ENCODE data around the gene CLIC6.

Gene CLIC6

GRCh38 chr21:34639882-34640788 lies 28.7 kb upstream of the CLIC6 start:
- CTCF ChIA-PET = interaction anchor here (0.6 to 2.0 kb wide), 3 partner anchors 9 to 278 kb away, joined by 3 to 5 read pairs (median 4); no protein-coding TSS in a partner anchor
- H3K27ac ChIP-seq (ENCODE audit: extremely low read depth, low read depth, low read length) = no peak overlapping the region
- no peak overlapping the region for H3K4me3 ChIP-seq (ENCODE audit: low read depth, low read length)
- POLR2A ChIA-PET = no interaction called here
- no peak for TF ChIP-seq ZNF639 (tag by site-specific recombination; IDR thresholded peaks at IDR 0.05)
- no peak for TF ChIP-seq ZNF704 (tag by site-specific recombination; IDR thresholded peaks at IDR 0.05)
- TF ChIP-seq ZEB2 (tag by site-specific recombination; IDR thresholded peaks at IDR 0.05) = no peak
- TF ChIP-seq ZNF513 (tag by site-specific recombination; IDR thresholded peaks at IDR 0.05) = no peak
- TF ChIP-seq ZNF2 (tag by site-specific recombination; IDR thresholded peaks at IDR 0.05) = no peak
- no peak for TF ChIP-seq GFI1B (tag by site-specific recombination; IDR thresholded peaks at IDR 0.05)
- TF ChIP-seq ZNF521 (tag by site-specific recombination; IDR thresholded peaks at IDR 0.05) = no peak
- no peak for TF ChIP-seq SP3 (tag by site-specific recombination; IDR thresholded peaks at IDR 0.05)
- TF ChIP-seq ZSCAN5A (tag by site-specific recombination; IDR thresholded peaks at IDR 0.05) = no peak
- H3K36me3 ChIP-seq (ENCODE audit: control insufficient read depth in 2 of 2, insufficient read depth in 1 of 2, low read length in 2 of 2) = no peaks in the 10 kb centered on the region
- no peaks in the 10 kb centered on the region for H3K4me1 ChIP-seq (ENCODE audit: control insufficient read depth, insufficient read depth, low read length)
- no peaks in the 10 kb centered on the region for H3K9me3 ChIP-seq (ENCODE audit: control insufficient read depth, insufficient read depth, low read depth, low read length)

- CTCF ChIA-PET = interaction anchor here (1.2 to 2.0 kb wide), 2 partner anchors 9 to 10 kb away, joined by 3 to 5 read pairs; no protein-coding TSS in a partner anchor
- POLR2A ChIA-PET = no interaction called here
- no peak overlapping the region for H3K4me3 ChIP-seq (ENCODE audit: low read depth, low read length)
- no peaks in the 10 kb centered on the region for H3K36me3 ChIP-seq (ENCODE audit: control insufficient read depth in 2 of 2, insufficient read depth in 1 of 2, low read length in 2 of 2)
- no peaks in the 10 kb centered on the region for H3K4me1 ChIP-seq (ENCODE audit: control insufficient read depth, insufficient read depth, low read length)
- no peak for TF ChIP-seq ZNF169 (tag by site-specific recombination; IDR thresholded peaks at IDR 0.05)
- TF ChIP-seq ZBTB10 (tag by site-specific recombination; IDR thresholded peaks at IDR 0.05) = no peak
- no peak for TF ChIP-seq KLF8 (tag by site-specific recombination; IDR thresholded peaks at IDR 0.05)
- TF ChIP-seq ZNF426 (tag by site-specific recombination; IDR thresholded peaks at IDR 0.05) = no peak
- TF ChIP-seq ZNF791 (tag by site-specific recombination; IDR thresholded peaks at IDR 0.05) = no peak
- no peak for TF ChIP-seq ZNF518A (tag by site-specific recombination; conservative IDR thresholded peaks at IDR 0.05; ENCODE audit: low read depth)
- no peak for TF ChIP-seq GFI1B (tag by site-specific recombination; IDR thresholded peaks at IDR 0.05)
- TF ChIP-seq ZNF768 (tag by site-specific recombination; IDR thresholded peaks at IDR 0.05) = no peak
- no peak for TF ChIP-seq KLF16 (tag by site-specific recombination; IDR thresholded peaks at IDR 0.05)
- TF ChIP-seq MYNN (tag by site-specific recombination; IDR thresholded peaks at IDR 0.05; ENCODE audit: borderline replicate concordance) = no peak
- no peaks in the 10 kb centered on the region for H3K9me3 ChIP-seq (ENCODE audit: control insufficient read depth, insufficient read depth, low read depth, low read length)
- H3K27ac ChIP-seq (ENCODE audit: extremely low read depth, low read depth, low read length) = no peak overlapping the region
Measured at GRCh38 chr21:34640858-34641257, 27.9 kb upstream of the CLIC6 start.

Measured in HEK293 (cell line).